ENCODE results near the gene ACBD4. TPM values are rescaled to one million over a fixed set of nuclear protein-coding genes. Genes with fewer than 3 reads are reported as not detected.

The ACBD4 gene
- total RNA-seq, 4 donors from 2014 or later = 5.1 to 23.4 (median 9.5) TPM

GRCh38 chr17:45121055-45121454, 14.4 kb upstream of the ACBD4 start:
- TF ChIP-seq, protein P1, sequence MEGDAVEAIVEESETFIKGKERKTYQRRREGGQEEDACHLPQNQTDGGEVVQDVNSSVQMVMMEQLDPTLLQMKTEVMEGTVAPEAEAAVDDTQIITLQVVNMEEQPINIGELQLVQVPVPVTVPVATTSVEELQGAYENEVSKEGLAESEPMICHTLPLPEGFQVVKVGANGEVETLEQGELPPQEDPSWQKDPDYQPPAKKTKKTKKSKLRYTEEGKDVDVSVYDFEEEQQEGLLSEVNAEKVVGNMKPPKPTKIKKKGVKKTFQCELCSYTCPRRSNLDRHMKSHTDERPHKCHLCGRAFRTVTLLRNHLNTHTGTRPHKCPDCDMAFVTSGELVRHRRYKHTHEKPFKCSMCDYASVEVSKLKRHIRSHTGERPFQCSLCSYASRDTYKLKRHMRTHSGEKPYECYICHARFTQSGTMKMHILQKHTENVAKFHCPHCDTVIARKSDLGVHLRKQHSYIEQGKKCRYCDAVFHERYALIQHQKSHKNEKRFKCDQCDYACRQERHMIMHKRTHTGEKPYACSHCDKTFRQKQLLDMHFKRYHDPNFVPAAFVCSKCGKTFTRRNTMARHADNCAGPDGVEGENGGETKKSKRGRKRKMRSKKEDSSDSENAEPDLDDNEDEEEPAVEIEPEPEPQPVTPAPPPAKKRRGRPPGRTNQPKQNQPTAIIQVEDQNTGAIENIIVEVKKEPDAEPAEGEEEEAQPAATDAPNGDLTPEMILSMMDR (IDR thresholded peaks at IDR 0.05; ENCODE audit: low read depth) = no peak

DNA sequence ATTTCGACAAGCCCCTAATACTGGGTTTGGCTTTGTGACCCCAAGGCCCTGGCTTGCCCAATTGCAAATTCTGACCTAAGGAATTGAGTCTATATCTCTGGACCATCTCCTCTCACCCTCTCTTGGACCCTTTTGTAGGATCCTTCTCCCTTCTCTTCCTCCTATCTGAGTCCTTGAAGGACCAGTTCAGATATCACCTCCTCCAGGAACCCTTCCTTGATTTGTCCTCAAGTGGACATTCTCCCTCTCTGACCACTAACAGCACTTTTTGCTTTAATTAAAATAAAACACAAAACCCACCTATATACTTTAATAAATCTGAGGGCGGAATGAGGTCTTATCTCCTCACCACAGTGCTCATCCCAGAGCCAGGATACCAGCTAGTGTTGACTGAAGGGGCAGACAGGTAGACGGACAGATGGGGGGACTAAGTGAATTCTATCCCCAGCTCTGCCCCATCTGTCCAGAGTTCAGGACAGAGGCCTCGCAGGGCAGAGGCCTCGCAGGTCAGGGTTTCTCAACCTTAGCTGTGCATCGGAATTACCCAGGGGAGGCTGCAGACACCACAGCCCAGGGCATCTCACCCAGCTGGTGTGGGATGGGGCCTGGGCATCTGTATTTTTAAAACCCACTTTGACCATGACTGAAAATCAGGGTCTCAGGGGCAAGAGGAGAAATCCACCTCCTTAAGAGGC, 12.3 kb upstream of the ACBD4 start:
- TF ChIP-seq, protein P1 (IDR thresholded peaks at IDR 0.05; ENCODE audit: low read depth) = no peak

GRCh38 chr17:45123930-45124796, 11.3 kb upstream of the ACBD4 start:
- TF ChIP-seq, protein P1 (IDR thresholded peaks at IDR 0.05; ENCODE audit: low read depth) = no peak

DNA sequence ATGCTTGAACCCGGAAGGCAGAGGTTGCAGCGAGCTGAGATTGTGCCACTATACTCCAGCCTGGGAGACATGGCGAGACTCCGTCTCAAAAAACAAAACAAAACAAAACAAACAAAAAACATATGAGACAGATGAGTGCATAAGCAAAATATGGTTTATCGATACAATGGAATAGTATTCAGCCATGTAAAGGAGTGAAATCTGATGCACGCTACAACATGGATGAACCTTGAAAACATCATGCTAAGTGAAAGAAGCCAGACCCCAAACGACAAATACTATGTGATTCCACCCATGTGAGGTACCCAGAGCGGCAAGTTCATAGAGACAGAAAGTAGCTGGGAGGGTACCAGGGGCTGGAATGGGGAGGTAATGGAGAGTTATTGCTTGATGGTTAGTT, 10.0 kb upstream of the ACBD4 start:
- TF ChIP-seq, protein P1 (IDR thresholded peaks at IDR 0.05; ENCODE audit: low read depth) = no peak

DNA sequence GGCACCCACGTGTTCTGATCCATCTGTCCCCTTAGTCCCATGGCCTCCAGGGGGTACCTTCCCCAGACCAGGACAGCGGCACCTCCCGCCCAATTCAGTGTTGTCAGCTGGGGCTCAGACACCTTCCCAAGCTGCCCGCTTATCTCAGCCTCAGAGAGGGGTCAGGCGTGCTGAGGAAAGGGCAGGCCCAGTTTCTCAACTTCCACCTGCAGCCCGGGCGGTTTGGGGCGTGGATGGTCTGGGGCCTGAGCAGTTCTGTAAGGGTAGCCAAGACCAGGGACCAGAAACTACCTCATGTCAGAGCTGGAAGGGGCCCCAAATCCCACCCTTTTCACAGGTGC, 8.3 kb upstream of the ACBD4 start:
- TF ChIP-seq, protein P1 (IDR thresholded peaks at IDR 0.05; ENCODE audit: low read depth) = no peak

- TF ChIP-seq, protein P1 (IDR thresholded peaks at IDR 0.05; ENCODE audit: low read depth) = no peak
Observed at GRCh38 chr17:45127548-45128300, 7.8 kb upstream of the ACBD4 start.

GRCh38 chr17:45128331-45128730, 7.2 kb upstream of the ACBD4 start:
- TF ChIP-seq, protein P1 (IDR thresholded peaks at IDR 0.05; ENCODE audit: low read depth) = no peak

All from subcutaneous adipose tissue (tissue), 4 donors.